CD4-positive, alpha-beta T cell treated with Interleukin-2 at 100 ng/mL for 4 hours (primary cell): ENCODE measurements around the gene SHLD1.

Experiments
- DNase-seq: peaks from one replicate; pipeline ENCODE4 v3.0.0-alpha.2; 2020; ENCODE audit warnings: low spot score

SHLD1 gene

DNA sequence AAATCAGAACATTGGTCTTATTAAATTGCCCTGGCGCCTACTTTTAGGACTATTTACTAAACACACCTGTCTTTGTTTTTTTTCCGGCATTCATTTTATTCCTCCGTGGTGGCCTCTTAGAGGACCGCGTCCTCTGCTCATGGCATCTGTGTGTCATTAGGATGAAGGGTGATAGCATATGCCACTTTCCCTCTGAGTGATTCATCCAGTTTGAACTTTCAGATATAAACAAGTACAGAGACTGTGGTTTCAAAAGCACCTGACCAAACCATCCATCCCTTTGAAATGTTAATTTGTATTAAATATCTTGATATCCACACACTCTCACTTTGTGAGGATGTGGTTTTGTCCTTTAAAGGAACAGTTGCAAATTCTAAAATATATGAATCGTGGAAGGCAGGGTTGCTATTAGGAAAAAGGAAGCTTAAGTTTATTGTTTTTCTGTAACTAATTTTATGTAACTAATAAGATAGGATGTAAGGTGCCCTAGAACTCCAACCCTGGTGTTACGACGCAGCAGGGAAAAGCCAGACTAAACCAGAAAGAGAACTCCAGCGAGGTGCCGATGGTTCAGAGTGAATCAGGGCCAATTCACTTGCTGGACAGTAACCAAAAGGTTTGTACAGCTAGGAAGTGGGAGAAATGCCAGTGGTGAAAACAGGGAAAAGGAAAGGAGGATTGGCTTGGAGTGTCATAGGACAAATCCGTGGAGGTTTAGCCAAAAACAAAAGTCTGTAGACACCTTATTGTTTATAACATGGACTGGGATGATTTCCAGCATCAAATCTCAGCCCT, 98.7 kb downstream of the SHLD1 start:
- DNase-seq, result peak; percentile 69

DNA sequence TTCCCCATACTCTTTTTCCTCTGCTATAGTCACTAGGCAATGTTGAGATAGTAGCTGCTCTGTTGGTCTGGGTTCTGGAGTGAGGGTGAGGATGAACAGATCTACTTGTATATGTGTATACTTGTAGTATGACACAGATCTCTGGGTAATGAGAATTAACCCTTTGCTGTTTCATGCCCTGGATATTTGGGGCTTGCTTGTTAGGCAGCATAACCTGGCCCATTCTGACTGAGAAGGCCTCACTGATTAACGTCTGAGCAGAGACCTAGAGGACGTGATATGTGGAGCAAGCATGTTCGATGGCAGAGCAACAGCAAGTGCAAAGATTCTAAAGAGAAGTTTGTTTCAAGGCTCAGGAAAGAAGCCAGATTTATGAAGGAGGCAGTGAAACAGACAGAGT, 105.7 kb downstream of the SHLD1 start:
- no peak for DNase-seq

DNA sequence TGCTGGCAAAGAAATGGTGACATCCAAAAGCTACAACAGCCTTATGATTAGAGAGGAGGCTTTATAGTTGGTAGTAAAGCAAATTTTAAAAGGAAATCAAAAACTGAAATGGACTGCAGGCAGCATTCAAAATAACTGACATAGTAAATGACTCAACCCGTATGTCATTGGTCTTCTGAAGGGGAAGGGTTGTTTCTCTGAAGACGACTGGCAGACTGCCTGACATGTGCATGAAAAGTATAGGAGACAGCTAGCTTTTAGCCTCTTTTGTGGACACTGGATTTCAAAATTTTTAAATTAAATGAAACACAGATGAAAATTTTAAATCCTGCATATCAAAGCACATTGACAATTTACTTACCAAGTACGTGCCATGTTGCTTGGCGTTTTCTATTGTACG, 109.4 kb downstream of the SHLD1 start:
- no peak for DNase-seq

DNA sequence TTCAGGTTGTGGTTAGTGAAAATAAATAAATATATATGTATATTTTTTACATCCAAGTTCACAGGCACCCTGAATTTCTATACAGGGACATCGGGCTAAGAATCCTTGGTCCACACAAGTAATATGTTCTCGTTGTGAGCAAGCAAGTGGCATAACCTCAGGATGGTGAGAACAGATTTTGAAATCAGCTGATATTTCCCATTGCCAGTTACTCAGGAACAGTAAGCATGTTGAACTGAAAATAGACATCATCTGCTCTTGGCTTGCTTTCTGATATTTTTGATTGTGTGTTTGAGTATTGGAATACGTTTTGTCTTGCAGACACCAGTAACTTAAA, 112.5 kb downstream of the SHLD1 start:
- no peak for DNase-seq

DNA sequence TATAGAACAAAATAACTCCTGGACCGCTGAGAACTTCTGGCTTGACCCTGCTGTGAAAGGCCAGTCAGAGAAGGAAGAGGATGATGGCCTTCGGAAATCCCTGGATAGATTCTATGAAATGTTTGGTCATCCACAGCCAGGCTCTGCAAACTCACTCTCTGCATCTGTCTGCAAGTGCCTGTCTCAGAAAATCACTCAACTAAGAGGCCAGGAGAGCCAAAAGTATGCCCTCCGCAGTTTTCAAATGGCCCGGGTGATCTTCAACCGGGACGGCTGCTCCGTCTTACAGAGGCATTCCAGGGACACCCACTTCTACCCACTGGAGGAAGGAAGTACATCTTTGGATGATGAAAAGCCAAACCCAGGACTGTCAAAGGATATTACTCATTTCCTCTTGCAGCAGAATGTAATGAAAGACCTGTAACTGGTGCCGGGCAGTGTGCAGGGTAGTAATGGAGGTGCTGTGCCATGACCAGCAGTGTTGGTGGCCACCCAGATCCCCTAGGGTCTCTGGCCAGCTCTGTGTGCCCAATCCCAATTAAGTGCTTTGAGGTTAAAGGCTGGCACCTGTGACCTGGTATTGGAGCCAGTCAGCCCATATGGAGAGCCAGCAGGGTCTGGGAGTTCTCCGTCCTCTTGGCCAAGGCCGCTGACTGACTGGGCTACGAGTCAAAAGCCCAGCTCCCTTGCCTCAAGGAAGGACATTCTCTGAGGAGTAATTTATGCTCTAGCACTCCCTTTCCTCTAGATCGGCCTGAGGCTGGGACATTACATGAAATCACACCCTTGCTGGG, 113.0 kb downstream of the SHLD1 start:
- no peak for DNase-seq

DNA sequence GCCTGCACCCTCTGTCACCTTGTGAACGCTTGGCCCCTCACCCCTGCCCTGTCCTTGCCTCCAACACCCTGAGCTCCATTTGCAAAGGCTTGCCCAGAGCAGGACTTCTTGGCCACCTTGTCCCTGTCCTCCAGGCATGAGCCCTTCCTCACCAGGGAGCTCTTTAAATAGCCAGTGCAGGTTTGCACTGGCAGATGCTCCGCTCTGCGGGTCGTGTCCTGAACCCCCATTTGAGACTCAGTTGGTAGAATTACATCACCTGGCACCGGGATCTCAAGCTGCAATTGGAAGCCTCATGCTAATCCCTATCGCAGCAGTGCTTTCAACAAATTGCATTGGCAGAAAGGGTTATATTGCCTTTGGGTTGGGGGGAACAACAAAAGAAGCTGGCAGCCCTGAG, 114.2 kb downstream of the SHLD1 start:
- no peak for DNase-seq

DNA sequence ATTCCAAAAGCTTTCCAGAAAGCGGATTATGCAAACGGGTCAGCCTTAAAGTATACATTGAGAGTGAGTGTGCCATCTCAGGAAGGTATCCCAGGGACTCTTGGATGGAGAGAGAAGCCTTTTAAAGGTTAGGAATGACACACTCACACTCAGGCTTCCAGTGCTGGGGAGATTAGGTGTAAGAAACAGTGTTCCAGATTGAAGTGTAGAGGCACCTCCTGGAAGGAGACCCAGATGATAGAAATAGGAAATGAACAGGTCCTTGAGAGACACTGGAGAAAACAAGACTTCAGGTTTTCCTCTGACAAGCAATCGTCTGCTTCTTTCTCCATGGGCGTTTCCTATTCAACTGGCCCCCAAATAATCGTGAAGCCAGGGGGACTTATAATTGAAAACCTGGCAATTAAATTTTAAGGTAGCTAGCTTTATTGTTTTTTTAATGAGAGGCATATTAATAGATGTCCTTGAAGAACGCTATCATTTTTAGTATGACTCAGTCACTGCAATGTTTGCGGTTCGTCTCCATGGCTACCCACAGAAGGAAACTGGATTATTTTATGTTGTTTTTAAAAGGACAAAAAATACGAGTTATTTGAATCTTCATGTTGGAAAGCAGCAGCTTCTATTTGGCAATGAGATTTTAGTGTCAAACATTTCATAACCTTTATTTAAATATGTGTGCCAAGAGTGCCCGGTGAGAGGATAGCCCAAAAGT, 114.8 kb downstream of the SHLD1 start:
- DNase-seq, result peak; percentile 65

DNA sequence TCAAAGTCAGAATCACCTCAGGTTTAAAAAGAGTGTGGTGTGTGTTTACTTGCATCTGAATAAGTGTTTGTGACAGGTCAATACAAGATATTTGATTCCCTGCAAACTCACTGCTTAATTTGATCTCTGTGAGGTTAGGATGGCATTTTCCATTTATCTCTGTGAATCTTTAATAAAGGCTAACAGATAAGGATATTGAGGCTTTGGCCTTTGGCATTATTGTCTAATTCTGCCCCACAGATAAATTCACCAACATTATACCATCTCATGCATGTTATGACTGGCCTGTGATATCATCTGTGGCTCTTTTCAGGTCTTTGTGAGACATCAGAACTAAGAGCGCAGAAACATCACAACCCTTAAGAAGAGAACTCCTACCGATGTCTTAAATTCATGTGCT, 115.4 kb downstream of the SHLD1 start:
- no peak for DNase-seq

DNA sequence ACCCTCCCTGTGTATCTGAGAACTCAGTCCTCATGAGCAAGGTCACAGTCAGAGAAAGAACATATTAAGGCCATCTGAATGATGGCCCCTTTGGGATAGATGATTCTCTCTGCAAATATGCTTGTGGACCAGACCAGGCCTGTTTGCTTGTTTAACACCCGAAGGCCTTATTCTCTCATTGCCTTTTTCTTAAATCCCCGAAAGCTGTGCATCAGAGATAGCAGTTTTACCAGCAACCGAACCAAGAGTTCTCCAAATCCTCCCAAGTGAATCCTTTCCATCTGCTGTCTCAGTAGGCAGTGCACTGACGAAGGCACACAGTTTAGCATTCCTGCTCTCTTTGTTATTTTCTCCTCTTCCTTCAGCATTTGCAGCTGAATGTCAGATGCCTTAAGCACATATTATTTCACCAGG, 120.4 kb downstream of the SHLD1 start:
- DNase-seq, result no peak

DNA sequence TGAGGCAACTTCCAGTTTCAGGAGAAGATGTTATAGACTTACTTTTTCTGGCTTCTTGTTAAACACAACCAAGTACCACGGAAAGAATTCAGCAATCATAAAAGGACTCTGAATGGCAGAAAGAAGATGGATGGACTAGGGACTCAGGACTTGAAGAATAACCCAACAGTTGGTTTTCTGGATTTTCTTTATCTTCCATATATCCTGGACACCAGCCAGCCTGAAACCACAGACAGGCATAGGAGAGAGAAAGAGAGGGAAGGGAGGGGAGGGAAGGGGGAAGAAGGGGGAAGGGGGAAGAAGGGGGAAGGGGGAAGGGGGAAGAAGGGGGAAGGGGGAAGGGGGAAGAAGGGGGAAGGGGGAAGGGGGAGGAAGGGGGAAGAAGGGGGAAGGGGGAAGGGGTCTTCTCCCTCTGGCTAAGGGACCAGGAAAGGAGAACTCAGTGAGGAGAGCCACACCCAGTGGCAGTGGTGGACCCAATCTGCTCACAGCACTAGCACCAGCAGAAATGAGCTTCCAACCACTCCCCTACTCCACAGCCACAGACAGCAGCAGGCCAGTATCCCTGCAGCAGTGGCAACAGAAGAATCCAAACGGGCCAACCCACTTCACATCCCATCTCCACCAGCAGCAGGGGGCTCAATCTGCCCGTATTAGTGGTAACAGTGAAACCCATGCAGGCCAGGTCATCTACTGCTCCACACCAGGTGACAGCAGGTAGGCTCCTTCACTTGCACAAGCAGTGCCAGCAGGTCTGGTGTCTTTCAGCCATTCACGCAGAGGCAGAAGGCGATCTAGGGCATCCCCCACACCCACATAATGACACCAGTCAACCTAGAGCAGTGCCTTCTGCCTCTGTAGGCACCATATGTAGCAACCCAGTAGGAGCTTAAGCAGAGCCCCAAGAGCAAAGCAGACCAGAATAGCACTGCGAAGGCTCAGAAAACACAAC, 121.5 kb downstream of the SHLD1 start:
- no peak for DNase-seq

DNA sequence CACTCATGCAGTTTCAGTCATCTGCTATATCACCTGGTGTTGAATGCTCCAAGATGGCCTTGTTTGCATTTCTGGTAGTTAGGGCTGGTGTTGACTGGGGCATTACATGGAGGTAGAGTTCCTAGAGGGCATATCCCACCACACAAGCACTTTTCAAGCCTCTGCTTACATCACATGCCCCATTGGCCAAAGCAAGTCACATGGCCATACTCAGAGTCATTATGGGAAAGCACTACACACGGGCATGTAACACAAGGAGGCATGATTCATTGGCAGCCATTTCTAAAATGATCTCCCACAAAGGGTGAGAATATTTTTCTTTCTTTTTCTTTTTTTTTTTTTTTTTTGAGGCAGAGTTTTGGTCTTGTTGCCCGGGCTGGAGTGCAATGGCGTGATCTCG, 126.9 kb downstream of the SHLD1 start:
- no peak for DNase-seq

DNA sequence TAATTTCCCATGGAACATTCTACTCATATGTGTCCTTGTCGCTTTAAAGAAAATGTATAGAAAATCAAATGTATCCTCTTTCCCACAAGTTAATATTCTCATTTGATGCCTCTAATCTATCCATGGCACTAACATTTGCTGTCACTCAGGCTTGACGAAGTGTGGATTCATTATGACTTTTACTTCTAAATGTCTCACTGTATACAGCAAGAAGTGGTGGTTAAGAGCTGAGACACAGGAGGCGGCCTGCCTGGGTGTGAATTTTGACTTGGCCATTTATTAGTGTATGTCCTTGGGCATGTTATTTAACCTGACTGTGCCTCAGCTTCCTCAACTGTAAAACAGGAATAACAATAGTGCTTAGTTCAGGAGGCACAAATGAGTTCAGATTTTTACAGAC, 130.1 kb downstream of the SHLD1 start:
- DNase-seq, result no peak

DNA sequence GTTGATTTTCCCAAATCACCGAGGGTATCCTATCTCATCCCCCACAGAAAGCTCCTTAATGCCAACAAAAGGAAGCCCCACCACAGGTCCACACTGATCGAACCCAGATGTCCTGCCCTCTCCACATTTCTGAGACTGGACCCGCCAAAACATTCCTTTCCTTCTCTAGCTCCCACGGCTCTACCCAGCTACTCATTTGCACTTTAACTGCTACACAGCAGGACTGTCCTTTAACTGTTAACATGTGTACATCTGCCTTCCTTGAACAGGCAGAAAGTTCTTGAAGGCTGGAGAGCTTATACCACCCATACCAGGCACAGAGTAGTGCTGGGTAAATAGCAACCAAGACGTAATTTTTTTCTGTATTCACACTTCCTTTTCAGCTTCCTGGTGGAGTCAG, 131.5 kb downstream of the SHLD1 start:
- DNase-seq, result no peak

DNA sequence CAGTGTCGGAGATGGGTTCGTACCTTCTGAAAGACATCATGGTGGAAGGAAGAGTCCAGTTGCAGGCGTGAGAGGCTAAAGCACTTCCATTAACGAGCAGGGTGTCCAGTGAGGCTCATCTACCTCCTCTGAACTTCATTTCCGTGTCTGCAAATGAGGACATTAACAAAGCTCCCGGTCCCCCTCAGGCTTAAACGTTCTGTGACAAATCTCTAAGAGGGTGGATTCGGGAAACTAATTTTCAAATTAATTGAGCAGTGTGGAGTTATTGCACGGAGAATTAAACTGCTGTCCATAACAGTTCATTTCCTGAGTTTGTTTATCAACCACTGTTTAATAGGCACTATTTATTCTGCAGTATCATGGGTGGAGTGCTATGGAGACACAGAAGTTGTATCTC, 132.0 kb downstream of the SHLD1 start:
- DNase-seq, result no peak

DNA sequence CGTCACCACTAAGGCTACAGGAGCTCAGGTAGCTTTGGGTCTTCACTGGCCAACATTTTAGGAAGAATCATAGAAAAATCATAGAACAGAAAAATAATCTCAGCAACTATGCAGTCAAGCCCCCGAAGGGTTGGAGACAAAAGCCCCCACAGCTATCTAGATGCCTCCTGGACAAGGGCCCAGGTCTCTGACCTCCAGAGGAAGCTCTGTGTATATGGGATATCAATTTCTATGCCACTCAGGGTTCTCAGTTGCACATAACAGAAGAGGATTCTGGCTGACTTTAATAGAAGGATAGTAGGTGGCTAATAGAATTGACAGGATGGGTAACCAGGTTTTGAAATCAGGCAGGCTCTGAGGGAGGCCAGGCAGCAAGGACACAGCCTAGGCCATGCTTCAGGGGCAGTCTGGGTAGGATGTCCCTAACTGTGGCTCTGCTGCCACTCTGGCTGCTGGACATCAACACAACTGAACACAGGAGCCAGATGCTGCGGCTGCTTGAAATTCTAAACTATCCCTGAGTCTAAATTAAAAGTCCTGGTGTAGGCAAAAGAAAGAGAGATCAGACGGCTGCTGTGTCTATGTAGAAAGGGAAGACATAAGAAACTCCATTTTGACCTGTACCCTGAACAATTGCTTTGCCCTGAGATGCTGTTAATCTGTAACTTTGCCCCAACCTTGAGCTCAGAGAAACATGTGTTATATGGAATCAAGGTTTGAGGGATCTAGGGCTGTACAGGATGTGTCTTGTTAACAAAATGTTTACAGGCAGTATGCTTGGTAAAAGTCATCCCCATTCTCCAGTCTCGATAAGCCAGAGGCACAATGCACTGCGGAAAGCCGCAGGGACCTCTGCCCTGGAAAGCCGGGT, 134.5 kb downstream of the SHLD1 start:
- no peak for DNase-seq

DNA sequence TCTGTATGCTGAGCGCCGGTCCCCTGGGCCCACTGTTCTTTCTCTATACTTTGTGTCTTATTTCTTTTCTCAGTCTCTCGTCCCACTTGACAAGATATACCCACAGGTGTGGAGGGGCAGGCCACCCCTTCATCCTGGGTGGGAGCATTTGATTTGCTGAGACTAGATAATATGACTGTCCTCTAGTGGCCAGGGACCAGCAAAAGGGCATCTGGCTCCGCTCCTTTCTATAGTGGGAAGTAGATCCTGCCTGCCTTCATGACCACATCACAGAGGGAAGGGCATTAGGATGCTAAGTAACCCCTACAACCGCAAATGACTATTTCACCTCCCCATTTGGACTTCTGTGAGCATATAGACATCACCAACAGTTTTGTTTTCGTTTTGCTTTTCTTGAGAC, 135.7 kb downstream of the SHLD1 start:
- DNase-seq, result no peak

DNA sequence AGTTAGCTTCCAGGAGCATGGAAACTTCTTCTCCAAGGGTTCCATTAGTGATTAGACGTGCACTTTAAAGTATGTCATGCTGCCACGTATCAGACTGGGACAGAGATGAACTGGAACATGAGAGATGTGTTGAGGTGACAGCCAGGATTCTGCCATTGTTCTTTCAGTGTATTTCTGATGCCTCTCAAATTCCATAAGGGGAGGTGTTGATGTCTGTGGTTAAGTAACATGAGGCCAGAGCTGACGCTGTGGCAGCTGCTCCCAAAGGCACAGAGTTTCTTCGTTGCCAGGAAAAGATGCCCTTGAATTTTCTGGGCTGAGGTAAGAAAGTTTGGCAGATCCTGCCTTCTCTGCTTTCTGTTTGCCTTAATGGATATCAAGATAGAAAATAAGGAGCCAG, 136.6 kb downstream of the SHLD1 start:
- no peak for DNase-seq

DNA sequence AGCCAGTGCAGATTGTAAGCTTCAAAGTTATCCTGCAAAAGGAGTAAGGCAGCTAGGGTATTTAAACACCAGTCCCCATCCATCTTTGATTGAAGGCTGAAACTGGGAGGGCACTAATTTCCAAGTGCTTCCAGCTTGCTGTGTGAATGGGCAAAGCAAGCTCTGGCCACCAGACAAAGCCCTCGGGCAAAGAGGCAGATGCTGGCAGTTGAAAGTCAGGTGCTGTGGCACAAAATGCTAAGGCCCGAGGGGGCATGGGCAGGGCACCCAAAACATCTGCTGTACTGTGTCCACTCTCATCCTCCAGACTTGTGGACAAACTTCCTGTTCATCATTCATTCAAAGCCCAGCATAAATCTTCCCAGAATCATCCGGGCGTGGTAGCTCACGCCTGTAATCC, 137.2 kb downstream of the SHLD1 start:
- DNase-seq, result no peak

DNA sequence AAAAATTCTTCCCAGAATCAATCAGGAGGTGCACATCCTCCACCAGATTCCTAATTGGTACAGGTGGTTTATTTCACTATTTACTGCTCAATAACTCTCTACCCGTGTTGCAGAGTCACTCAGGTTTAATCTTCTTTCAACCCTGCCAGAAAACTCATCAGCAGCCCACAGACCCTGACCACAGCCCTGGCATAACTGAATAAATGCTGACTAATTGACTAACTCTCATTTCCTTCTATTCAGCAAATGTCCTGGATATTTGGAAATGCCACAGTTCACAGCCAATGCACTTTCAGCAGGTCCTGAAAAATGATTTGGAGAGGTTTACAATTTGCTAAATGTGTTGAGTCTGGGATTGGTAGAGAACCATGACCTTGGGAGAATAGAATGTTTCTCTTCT, 137.8 kb downstream of the SHLD1 start:
- no peak for DNase-seq

DNA sequence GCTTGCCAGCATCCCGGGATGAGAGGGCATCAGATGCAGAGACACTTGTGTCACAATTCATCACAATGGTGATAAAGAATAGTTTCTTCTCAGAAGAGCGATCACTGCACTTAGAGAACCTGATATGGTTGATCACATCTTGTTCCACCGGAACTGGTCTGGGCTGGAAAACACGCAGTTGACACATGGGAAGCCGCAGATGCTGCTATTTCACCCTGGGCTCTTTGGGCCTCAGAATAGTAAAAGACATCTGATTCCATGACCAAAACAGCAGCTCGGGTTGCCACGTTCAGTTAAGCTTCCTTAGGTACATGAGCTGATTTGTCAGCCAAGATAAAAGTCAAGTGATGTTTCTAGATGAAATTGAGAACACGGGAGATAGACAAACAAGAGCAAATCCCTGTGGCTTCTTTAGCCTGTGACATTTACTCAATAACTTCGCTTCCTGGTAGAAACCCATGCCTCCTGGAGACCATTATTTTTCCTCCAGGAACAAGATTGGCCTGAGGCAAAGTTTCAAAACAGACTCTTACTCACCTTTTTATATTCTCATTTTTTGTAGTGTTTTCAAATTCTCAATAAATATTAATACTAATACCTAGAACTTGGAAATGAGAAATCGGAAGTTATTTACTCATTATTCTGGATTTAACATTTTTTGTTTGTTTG, 140.7 kb downstream of the SHLD1 start:
- no peak for DNase-seq
